SU-DHL-6 (cell line): Measurements from ENCODE around the gene HBA1.

Experiments used
- EZH2phosphoT487 ChIP-seq: fragments of 200-600 bp; sonication (generic), shearing (Covaris generic); conservative IDR thresholded peaks from 2 replicates; pipeline ENCODE4 v1.6.1; 2018; ENCODE audit warnings: mild to moderate bottlenecking, antibody characterized with exemption, low read length, moderate library complexity, mixed read lengths
- TF ChIP-seq, protein P1 (sequence below): fragments of 200-600 bp; sonication (generic); IDR thresholded peaks from one replicate; pipeline ENCODE4 v1.5.1; 2017; ENCODE audit warnings: antibody characterized with exemption, mild to moderate bottlenecking, low read length, moderate library complexity; ENCODE audit not compliant: insufficient read depth, poor library complexity, severe bottlenecking

GRCh38 chr16:129075-129474, 47.4 kb upstream of the HBA1 start:
- TF ChIP-seq, protein P1, sequence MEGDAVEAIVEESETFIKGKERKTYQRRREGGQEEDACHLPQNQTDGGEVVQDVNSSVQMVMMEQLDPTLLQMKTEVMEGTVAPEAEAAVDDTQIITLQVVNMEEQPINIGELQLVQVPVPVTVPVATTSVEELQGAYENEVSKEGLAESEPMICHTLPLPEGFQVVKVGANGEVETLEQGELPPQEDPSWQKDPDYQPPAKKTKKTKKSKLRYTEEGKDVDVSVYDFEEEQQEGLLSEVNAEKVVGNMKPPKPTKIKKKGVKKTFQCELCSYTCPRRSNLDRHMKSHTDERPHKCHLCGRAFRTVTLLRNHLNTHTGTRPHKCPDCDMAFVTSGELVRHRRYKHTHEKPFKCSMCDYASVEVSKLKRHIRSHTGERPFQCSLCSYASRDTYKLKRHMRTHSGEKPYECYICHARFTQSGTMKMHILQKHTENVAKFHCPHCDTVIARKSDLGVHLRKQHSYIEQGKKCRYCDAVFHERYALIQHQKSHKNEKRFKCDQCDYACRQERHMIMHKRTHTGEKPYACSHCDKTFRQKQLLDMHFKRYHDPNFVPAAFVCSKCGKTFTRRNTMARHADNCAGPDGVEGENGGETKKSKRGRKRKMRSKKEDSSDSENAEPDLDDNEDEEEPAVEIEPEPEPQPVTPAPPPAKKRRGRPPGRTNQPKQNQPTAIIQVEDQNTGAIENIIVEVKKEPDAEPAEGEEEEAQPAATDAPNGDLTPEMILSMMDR, result no peak
- no peak for TF ChIP-seq EZH2phosphoT487
